SK-N-DZ (cell line): ENCODE results near the gene EIF2B2. TPM values are rescaled to one million over a fixed set of nuclear protein-coding genes. Genes with fewer than 3 reads are reported as not detected.

Experiments
- DNase-seq: peaks from one replicate; pipeline ENCODE4 v3.0.0-alpha.2; 2015; ENCODE audit warnings: low spot score
- polyA plus RNA-seq, 2 experiments: library from polyadenylated mRNA; depleted of rRNA; stranded (reverse); fragments of >200 nt; gene quantifications; 2 replicates each; pipeline ENCODE4 v1.2.3, GENCODE V29; 2014

EIF2B2 gene
- 49.7 and 57.3 TPM in 2 replicates for polyA plus RNA-seq (2014; cell fraction: cytosol; rRNA removed)
- polyA plus RNA-seq (2014; cell fraction: nucleus; rRNA removed): 47.3 and 55.5 TPM in 2 replicates

GRCh38 chr14:75002392-75003249 lies at the start of gene EIF2B2:
Gene EIF2B2 (plus strand): TSS chr14:75002921. CDS start chr14:75002991, 70 bp downstream.
- DNase-seq: peak; percentile 96

- no peak for DNase-seq
Observed at GRCh38 chr14:74953686-74954085, 49.0 kb upstream of the EIF2B2 start.

- peak; percentile 83 for DNase-seq
Observed at GRCh38 chr14:74954232-74954946, 48.3 kb upstream of the EIF2B2 start.

- DNase-seq: peak; percentile 27
Observed at GRCh38 chr14:74954947-74955228, 47.8 kb upstream of the EIF2B2 start.

GRCh38 chr14:74955229-74956026 lies 47.3 kb upstream of the EIF2B2 start, which contains the start of gene PGF:
Gene PGF (minus strand): TSS chr14:74955597. CDS start chr14:74955242, 355 bp downstream.
- peak; percentile 64 for DNase-seq

GRCh38 chr14:74956027-74956279 lies 46.8 kb upstream of the EIF2B2 start:
- DNase-seq: no peak

- peak; percentile 51 for DNase-seq
Observed at GRCh38 chr14:74956280-74957072, 46.2 kb upstream of the EIF2B2 start.

- DNase-seq: no peak
Observed at GRCh38 chr14:74959596-74960180, 43.0 kb upstream of the EIF2B2 start.

GRCh38 chr14:74960736-74961135 lies 42.0 kb upstream of the EIF2B2 start:
- DNase-seq: no peak

- DNase-seq: no peak
Observed at GRCh38 chr14:74961238-74961911, 41.3 kb upstream of the EIF2B2 start.

GRCh38 chr14:74962046-74962445 lies 40.7 kb upstream of the EIF2B2 start:
- no peak for DNase-seq

- no peak for DNase-seq
Observed at GRCh38 chr14:74962493-74962892, 40.2 kb upstream of the EIF2B2 start.

GRCh38 chr14:74963178-74963704 lies 39.5 kb upstream of the EIF2B2 start:
- no peak for DNase-seq

GRCh38 chr14:74963705-74964271 lies 38.9 kb upstream of the EIF2B2 start:
- peak; percentile 69 for DNase-seq

- DNase-seq: no peak
Observed at GRCh38 chr14:74964787-74965485, 37.8 kb upstream of the EIF2B2 start.

GRCh38 chr14:74965486-74966153 lies 37.1 kb upstream of the EIF2B2 start:
- DNase-seq: no peak

- no peak for DNase-seq
Observed at GRCh38 chr14:74968811-74969210, 33.9 kb upstream of the EIF2B2 start.

GRCh38 chr14:74973003-74973653 lies 29.6 kb upstream of the EIF2B2 start:
- no peak for DNase-seq
